HepG2 (cell line): ENCODE results near the gene CYB5B. TPM values are rescaled to one million over a fixed set of nuclear protein-coding genes. Genes with fewer than 3 reads are reported as not detected.

Experiments used
- ARHGAP35 ChIP-seq: sonication (generic); formaldehyde crosslinking; IDR thresholded peaks from 2 replicates; pipeline ENCODE4 v1.9.0; 2022; ENCODE audit warnings: mild to moderate bottlenecking, inconsistent platforms, moderate library complexity, missing genetic modification reagents, borderline replicate concordance
- CCDC6 ChIP-seq: sonication (generic); formaldehyde crosslinking; IDR thresholded peaks from 2 replicates; pipeline ENCODE4 v1.8.1; 2022; ENCODE audit warnings: mild to moderate bottlenecking, missing genetic modification reagents, moderate library complexity
- FOXA3 ChIP-seq: IDR thresholded peaks from 2 replicates; pipeline ENCODE4 v1.6.1; 2016; ENCODE audit warnings: missing genetic modification reagents, missing compliant biosample characterization
- MBD4 ChIP-seq: IDR thresholded peaks from 2 replicates; pipeline ENCODE4 v1.6.1; 2012; ENCODE audit warnings: low read length, inconsistent platforms, borderline replicate concordance
- MED8 ChIP-seq: sonication (generic); formaldehyde crosslinking; IDR thresholded peaks from 2 replicates; pipeline ENCODE4 v1.8.1; 2023; ENCODE audit warnings: mild to moderate bottlenecking, missing genetic modification reagents; ENCODE audit not compliant: insufficient replicate concordance
- MTA1 ChIP-seq: sonication (generic); formaldehyde crosslinking; IDR thresholded peaks from 2 replicates; pipeline ENCODE4 v1.4.0; 2020; ENCODE audit warnings: missing genetic modification reagents, mild to moderate bottlenecking, borderline replicate concordance
- NBN ChIP-seq: fragments of 450-650 bp; conservative IDR thresholded peaks from 2 replicates; pipeline ENCODE4 v1.6.1; 2017
- PCBP2 ChIP-seq: fragments of 200-400 bp; formaldehyde crosslinking; optimal IDR thresholded peaks from 2 replicates; pipeline ENCODE3; 2018; ENCODE audit warnings: low read length, low read depth; ENCODE audit not compliant: poor library complexity, severe bottlenecking
- RBFOX2 ChIP-seq: fragments of 200-400 bp; formaldehyde crosslinking; IDR thresholded peaks from 2 replicates; pipeline ENCODE4 v1.6.1; 2017; ENCODE audit warnings: low read depth, mild to moderate bottlenecking, low read length
- RFX1 ChIP-seq: fragments of 450-650 bp; IDR thresholded peaks from 2 replicates; pipeline ENCODE4 v1.6.1; 2017
- TMF1 ChIP-seq: sonication (generic); formaldehyde crosslinking; IDR thresholded peaks from 2 replicates; pipeline ENCODE4 v1.8.1; 2022; ENCODE audit warnings: low read depth, missing genetic modification reagents
- ZNF138 ChIP-seq: sonication (generic); formaldehyde crosslinking; IDR thresholded peaks from 2 replicates; pipeline ENCODE4 v1.5.0; 2020; ENCODE audit warnings: mild to moderate bottlenecking, low read depth, missing genetic modification reagents
- ZNF292 ChIP-seq: sonication (generic); formaldehyde crosslinking; IDR thresholded peaks from 2 replicates; pipeline ENCODE4 v1.8.1; 2022; ENCODE audit warnings: mild to moderate bottlenecking, low read depth, missing genetic modification reagents, borderline replicate concordance
- ZNF496 ChIP-seq: sonication (generic); formaldehyde crosslinking; IDR thresholded peaks from 2 replicates; pipeline ENCODE4 v1.8.1; 2023; ENCODE audit warnings: mild to moderate bottlenecking, moderate library complexity, missing genetic modification reagents; ENCODE audit not compliant: insufficient replicate concordance
- ZNF713 ChIP-seq: sonication (generic); formaldehyde crosslinking; IDR thresholded peaks from 2 replicates; pipeline ENCODE4 v1.4.0; 2020; ENCODE audit warnings: mild to moderate bottlenecking, missing genetic modification reagents
- ZNF782 ChIP-seq: sonication (generic); formaldehyde crosslinking; IDR thresholded peaks from 2 replicates; pipeline ENCODE4 v1.4.0; 2020; ENCODE audit warnings: missing genetic modification reagents, mild to moderate bottlenecking, borderline replicate concordance
- polyA plus RNA-seq, 8 experiments: library from polyadenylated mRNA; depleted of rRNA in 3 of 8; stranded (reverse) in 7 of 8; unstranded in 1 of 8; fragments of >200 nt; fragmentation: Illumina TruSeq in 4 of 8; extraction: Trizol in 4 of 8; gene quantifications; 2 replicates each; pipeline versions ENCODE4 v1.2.1 to v1.2.3, GENCODE V29; 2011 to 2016; ENCODE audit warnings: low read depth in 4 of 8, missing spikeins in 1 of 8, mixed read lengths in 1 of 8; ENCODE audit not compliant: insufficient read depth in 1 of 8
- total RNA-seq, 5 experiments: library from RNA; depleted of rRNA; stranded (reverse); fragments of >200 nt; fragmentation: Illumina TruSeq; extraction: Trizol; gene quantifications; 2 replicates each; pipeline ENCODE4 v1.2.3, GENCODE V29; 2016; ENCODE audit warnings: low read depth in 1 of 5
- TF ChIP-seq, protein P1 (sequence below): sonication (generic); formaldehyde crosslinking; IDR thresholded peaks from 2 replicates; pipeline ENCODE4 v1.8.0; 2022; ENCODE audit warnings: mild to moderate bottlenecking, missing genetic modification reagents, borderline replicate concordance
- TF ChIP-seq, protein P2 (sequence below): sonication (generic); formaldehyde crosslinking; IDR thresholded peaks from 2 replicates; pipeline ENCODE4 v1.4.0; 2020; ENCODE audit warnings: missing genetic modification reagents, mild to moderate bottlenecking, borderline replicate concordance
- TF ChIP-seq, protein P3 (sequence below), 2 experiments: sonication (generic) in 1 of 2; formaldehyde crosslinking in 1 of 2; IDR thresholded peaks; 2 replicates each; pipeline versions ENCODE4 v1.4.0 to v1.6.1; 2018 to 2020; ENCODE audit warnings: missing genetic modification reagents in 2 of 2, borderline replicate concordance in 1 of 2, low read depth in 1 of 2, mild to moderate bottlenecking in 1 of 2, missing biosample characterization in 1 of 2
- TF ChIP-seq, protein P4 (sequence below): IDR thresholded peaks from 2 replicates; pipeline ENCODE4 v1.6.1; 2016

The CYB5B gene
- total and polyA plus RNA-seq, 2 of the 13 experiments (the other 11 are each of a cell fraction or from before 2014, with no cell fraction given), result 234 to 432 TPM

DNA sequence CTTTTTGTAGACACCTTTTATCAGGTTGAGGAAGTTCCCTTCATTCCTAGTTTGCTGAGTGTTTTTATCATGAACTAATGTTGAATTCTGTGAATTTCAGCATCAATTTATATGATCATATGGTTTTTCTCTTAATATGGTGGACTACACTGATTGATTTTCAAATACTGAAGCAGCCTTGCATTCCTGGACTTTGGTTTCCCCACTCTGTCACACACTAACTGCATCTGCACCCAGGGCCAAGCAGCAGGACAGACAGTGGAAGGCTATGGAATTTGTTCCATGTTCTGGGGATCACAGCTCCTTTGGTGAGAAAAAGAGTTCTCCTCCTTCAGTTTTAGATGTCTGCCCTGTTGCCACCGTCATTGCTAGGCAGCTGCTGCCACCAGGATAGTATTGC is 46.4 kb upstream of the CYB5B start (continued):
- peak; percentile 36; the same call in 1 of the 2 replicates for TF ChIP-seq RBFOX2
- TF ChIP-seq FOXA3 (CRISPR knock-in tag), result no peak
- no peak for TF ChIP-seq CCDC6
- no peak for TF ChIP-seq PCBP2
- TF ChIP-seq, protein P1, sequence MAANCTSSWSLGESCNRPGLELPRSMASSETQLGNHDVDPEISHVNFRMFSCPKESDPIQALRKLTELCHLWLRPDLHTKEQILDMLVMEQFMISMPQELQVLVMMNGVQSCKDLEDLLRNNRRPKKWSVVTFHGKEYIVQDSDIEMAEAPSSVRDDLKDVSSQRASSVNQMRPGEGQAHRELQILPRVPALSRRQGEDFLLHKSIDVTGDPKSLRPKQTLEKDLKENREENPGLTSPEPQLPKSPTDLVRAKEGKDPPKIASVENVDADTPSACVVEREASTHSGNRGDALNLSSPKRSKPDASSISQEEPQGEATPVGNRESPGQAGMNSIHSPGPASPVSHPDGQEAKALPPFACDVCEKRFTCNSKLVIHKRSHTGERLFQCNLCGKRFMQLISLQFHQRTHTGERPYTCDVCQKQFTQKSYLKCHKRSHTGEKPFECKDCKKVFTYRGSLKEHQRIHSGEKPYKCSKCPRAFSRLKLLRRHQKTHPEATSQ (CRISPR knock-in tag), result no peak
- TF ChIP-seq MBD4, result no peak
- no peak for TF ChIP-seq MTA1 (CRISPR knock-in tag)
- TF ChIP-seq ARHGAP35 (CRISPR knock-in tag), result no peak
- TF ChIP-seq RFX1, result no peak
- TF ChIP-seq, protein P2, sequence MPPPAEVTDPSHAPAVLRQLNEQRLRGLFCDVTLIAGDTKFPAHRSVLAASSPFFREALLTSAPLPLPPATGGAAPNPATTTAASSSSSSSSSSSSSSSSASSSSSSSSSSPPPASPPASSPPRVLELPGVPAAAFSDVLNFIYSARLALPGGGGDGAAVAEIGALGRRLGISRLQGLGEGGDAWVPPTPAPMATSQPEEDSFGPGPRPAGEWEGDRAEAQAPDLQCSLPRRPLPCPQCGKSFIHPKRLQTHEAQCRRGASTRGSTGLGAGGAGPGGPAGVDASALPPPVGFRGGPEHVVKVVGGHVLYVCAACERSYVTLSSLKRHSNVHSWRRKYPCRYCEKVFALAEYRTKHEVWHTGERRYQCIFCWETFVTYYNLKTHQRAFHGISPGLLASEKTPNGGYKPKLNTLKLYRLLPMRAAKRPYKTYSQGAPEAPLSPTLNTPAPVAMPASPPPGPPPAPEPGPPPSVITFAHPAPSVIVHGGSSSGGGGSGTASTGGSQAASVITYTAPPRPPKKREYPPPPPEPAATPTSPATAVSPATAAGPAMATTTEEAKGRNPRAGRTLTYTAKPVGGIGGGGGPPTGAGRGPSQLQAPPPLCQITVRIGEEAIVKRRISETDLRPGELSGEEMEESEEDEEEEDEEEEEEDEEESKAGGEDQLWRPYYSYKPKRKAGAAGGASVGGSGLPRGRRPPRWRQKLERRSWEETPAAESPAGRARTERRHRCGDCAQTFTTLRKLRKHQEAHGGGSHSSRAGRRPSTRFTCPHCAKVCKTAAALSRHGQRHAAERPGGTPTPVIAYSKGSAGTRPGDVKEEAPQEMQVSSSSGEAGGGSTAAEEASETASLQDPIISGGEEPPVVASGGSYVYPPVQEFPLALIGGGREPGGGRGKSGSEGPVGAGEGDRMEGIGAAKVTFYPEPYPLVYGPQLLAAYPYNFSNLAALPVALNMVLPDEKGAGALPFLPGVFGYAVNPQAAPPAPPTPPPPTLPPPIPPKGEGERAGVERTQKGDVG, result no peak
- TF ChIP-seq ZNF782 (CRISPR knock-in tag), result no peak
- TF ChIP-seq ZNF292 (CRISPR knock-in tag), result peak; percentile 53; the same call in 1 of the 2 replicates
- TF ChIP-seq ZNF713 (CRISPR knock-in tag), result no peak
- TF ChIP-seq MED8 (CRISPR knock-in tag), result no peak
- no peak for TF ChIP-seq ZNF496
- no peak for TF ChIP-seq TMF1 (CRISPR knock-in tag)
- TF ChIP-seq ZNF138, result no peak
- TF ChIP-seq, protein P3, sequence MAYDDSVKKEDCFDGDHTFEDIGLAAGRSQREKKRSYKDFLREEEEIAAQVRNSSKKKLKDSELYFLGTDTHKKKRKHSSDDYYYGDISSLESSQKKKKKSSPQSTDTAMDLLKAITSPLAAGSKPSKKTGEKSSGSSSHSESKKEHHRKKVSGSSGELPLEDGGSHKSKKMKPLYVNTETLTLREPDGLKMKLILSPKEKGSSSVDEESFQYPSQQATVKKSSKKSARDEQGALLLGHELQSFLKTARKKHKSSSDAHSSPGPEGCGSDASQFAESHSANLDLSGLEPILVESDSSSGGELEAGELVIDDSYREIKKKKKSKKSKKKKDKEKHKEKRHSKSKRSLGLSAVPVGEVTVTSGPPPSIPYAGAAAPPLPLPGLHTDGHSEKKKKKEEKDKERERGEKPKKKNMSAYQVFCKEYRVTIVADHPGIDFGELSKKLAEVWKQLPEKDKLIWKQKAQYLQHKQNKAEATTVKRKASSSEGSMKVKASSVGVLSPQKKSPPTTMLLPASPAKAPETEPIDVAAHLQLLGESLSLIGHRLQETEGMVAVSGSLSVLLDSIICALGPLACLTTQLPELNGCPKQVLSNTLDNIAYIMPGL (CRISPR knock-in tag; IDR thresholded peaks at IDR 0.05; ENCODE audit: borderline replicate concordance in 1 of 2, low read depth in 1 of 2), result no peak
- TF ChIP-seq NBN, result no peak
- TF ChIP-seq, protein P4, sequence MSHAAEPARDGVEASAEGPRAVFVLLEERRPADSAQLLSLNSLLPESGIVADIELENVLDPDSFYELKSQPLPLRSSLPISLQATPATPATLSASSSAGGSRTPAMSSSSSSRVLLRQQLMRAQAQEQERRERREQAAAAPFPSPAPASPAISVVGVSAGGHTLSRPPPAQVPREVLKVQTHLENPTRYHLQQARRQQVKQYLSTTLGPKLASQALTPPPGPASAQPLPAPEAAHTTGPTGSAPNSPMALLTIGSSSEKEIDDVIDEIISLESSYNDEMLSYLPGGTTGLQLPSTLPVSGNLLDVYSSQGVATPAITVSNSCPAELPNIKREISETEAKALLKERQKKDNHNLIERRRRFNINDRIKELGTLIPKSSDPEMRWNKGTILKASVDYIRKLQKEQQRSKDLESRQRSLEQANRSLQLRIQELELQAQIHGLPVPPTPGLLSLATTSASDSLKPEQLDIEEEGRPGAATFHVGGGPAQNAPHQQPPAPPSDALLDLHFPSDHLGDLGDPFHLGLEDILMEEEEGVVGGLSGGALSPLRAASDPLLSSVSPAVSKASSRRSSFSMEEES (CRISPR knock-in tag), result no peak
